ENCODE results near the gene ATP2A3.

Gene ATP2A3

GRCh38 chr17:3888343-3889171 is 75.7 kb downstream of the ATP2A3 start:
- H3K79me2 ChIP-seq (ENCODE audit: insufficient read depth, low read length), result no peaks in the 10 kb centered on the region
- no peaks in the 10 kb centered on the region for H3K9me3 ChIP-seq (ENCODE audit: low read length)
- H3F3A ChIP-seq (ENCODE audit: insufficient read depth, low read length), result no peaks in the 10 kb centered on the region
- H2AFZ ChIP-seq (ENCODE audit: low read length), result no peak overlapping the region
- H4K20me1 ChIP-seq (ENCODE audit: insufficient read depth, low read length), result no peaks in the 10 kb centered on the region
- no peak overlapping the region for H3K9ac ChIP-seq (ENCODE audit: low read length)
- no peak overlapping the region for H3K27ac ChIP-seq (ENCODE audit: low read depth, low read length, poor library complexity, severe bottlenecking)
- H3K4me1 ChIP-seq (ENCODE audit: insufficient read depth, low read length, severe bottlenecking), result peaks cover 11% of the 10 kb centered on the region
- no peak overlapping the region for H3K4me2 ChIP-seq (ENCODE audit: low read length)
- TF ChIP-seq, protein P1, sequence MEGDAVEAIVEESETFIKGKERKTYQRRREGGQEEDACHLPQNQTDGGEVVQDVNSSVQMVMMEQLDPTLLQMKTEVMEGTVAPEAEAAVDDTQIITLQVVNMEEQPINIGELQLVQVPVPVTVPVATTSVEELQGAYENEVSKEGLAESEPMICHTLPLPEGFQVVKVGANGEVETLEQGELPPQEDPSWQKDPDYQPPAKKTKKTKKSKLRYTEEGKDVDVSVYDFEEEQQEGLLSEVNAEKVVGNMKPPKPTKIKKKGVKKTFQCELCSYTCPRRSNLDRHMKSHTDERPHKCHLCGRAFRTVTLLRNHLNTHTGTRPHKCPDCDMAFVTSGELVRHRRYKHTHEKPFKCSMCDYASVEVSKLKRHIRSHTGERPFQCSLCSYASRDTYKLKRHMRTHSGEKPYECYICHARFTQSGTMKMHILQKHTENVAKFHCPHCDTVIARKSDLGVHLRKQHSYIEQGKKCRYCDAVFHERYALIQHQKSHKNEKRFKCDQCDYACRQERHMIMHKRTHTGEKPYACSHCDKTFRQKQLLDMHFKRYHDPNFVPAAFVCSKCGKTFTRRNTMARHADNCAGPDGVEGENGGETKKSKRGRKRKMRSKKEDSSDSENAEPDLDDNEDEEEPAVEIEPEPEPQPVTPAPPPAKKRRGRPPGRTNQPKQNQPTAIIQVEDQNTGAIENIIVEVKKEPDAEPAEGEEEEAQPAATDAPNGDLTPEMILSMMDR (IDR thresholded peaks at IDR 0.05; ENCODE audit: low read length), result no peak
- no peak overlapping the region for H3K4me3 ChIP-seq (ENCODE audit: low read depth, low read length, poor library complexity, severe bottlenecking)
- no peaks in the 10 kb centered on the region for H3K36me3 ChIP-seq (ENCODE audit: insufficient read depth, low read length)
- H3K27me3 ChIP-seq (ENCODE audit: insufficient read depth, low read length), result peaks cover 8% of the 10 kb centered on the region; the same call in 1 of the 2 replicates
- no peaks in the 10 kb centered on the region for H3K9me2 ChIP-seq (ENCODE audit: low read depth, low read length)

DNA sequence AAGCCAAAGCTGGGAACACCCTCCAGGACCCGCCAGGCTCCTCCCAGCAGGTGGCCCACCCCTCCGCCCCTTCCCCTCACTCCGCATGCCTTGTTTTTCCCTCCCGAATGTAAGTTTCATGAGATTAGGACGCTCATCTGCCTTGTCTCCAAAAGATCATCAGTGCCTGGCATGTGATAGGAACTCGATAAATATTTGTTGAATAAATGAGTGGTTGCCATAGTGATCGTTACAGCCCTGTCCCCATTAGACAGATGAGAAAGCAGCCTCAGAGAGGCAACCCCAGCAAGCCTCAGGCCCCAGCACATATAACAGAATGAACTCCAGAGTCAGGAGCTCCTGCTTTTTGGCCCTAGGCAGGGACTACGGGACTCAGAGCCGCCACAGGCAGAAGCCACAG is 76.4 kb downstream of the ATP2A3 start:
- no peak overlapping the region for H3K4me3 ChIP-seq (ENCODE audit: low read depth, low read length, poor library complexity, severe bottlenecking)
- H3K27ac ChIP-seq (ENCODE audit: low read depth, low read length, poor library complexity, severe bottlenecking), result no peak overlapping the region
- no peaks in the 10 kb centered on the region for H4K20me1 ChIP-seq (ENCODE audit: insufficient read depth, low read length)
- H3K9me3 ChIP-seq (ENCODE audit: low read length), result no peaks in the 10 kb centered on the region
- H3K4me2 ChIP-seq (ENCODE audit: low read length), result no peak overlapping the region
- H3K36me3 ChIP-seq (ENCODE audit: insufficient read depth, low read length), result no peaks in the 10 kb centered on the region
- H3F3A ChIP-seq (ENCODE audit: insufficient read depth, low read length), result no peaks in the 10 kb centered on the region
- TF ChIP-seq EZH2 (IDR thresholded peaks at IDR 0.05; ENCODE audit: borderline replicate concordance, low read length), result no peak
- TF ChIP-seq, protein P1 (IDR thresholded peaks at IDR 0.05; ENCODE audit: low read length), result no peak
- H3K27me3 ChIP-seq (ENCODE audit: insufficient read depth, low read length), result peaks cover 8% of the 10 kb centered on the region; the same call in 1 of the 2 replicates
- H3K9me2 ChIP-seq (ENCODE audit: low read depth, low read length), result no peaks in the 10 kb centered on the region
- H3K4me1 ChIP-seq (ENCODE audit: insufficient read depth, low read length, severe bottlenecking), result peaks cover 7% of the 10 kb centered on the region
- H3K9ac ChIP-seq (ENCODE audit: low read length), result no peak overlapping the region
- H3K79me2 ChIP-seq (ENCODE audit: insufficient read depth, low read length), result no peaks in the 10 kb centered on the region
- no peak overlapping the region for H2AFZ ChIP-seq (ENCODE audit: low read length)

GRCh38 chr17:3887394-3887793 is 76.8 kb downstream of the ATP2A3 start:
- no peaks in the 10 kb centered on the region for H3K36me3 ChIP-seq (ENCODE audit: insufficient read depth, low read length)
- H3K9ac ChIP-seq (ENCODE audit: low read length), result no peak overlapping the region
- H3K4me1 ChIP-seq (ENCODE audit: insufficient read depth, low read length, severe bottlenecking), result peaks cover 6% of the 10 kb centered on the region
- H3K27ac ChIP-seq (ENCODE audit: low read depth, low read length, poor library complexity, severe bottlenecking), result no peak overlapping the region
- H3K27me3 ChIP-seq (ENCODE audit: insufficient read depth, low read length), result peaks cover 8% of the 10 kb centered on the region; the same call in 1 of the 2 replicates
- no peaks in the 10 kb centered on the region for H3K9me2 ChIP-seq (ENCODE audit: low read depth, low read length)
- H3K4me2 ChIP-seq (ENCODE audit: low read length), result no peak overlapping the region
- no peaks in the 10 kb centered on the region for H4K20me1 ChIP-seq (ENCODE audit: insufficient read depth, low read length)
- H3K79me2 ChIP-seq (ENCODE audit: insufficient read depth, low read length), result no peaks in the 10 kb centered on the region
- no peaks in the 10 kb centered on the region for H3K9me3 ChIP-seq (ENCODE audit: low read length)
- H3F3A ChIP-seq (ENCODE audit: insufficient read depth, low read length), result no peaks in the 10 kb centered on the region
- H2AFZ ChIP-seq (ENCODE audit: low read length), result no peak overlapping the region
- H3K4me3 ChIP-seq (ENCODE audit: low read depth, low read length, poor library complexity, severe bottlenecking), result no peak overlapping the region
- TF ChIP-seq, protein P1 (IDR thresholded peaks at IDR 0.05; ENCODE audit: low read length), result no peak
- TF ChIP-seq EZH2 (IDR thresholded peaks at IDR 0.05; ENCODE audit: borderline replicate concordance, low read length), result no peak

Data from OCI-LY1 (cell line).